ENCODE results near the gene CXCL14.

DNA sequence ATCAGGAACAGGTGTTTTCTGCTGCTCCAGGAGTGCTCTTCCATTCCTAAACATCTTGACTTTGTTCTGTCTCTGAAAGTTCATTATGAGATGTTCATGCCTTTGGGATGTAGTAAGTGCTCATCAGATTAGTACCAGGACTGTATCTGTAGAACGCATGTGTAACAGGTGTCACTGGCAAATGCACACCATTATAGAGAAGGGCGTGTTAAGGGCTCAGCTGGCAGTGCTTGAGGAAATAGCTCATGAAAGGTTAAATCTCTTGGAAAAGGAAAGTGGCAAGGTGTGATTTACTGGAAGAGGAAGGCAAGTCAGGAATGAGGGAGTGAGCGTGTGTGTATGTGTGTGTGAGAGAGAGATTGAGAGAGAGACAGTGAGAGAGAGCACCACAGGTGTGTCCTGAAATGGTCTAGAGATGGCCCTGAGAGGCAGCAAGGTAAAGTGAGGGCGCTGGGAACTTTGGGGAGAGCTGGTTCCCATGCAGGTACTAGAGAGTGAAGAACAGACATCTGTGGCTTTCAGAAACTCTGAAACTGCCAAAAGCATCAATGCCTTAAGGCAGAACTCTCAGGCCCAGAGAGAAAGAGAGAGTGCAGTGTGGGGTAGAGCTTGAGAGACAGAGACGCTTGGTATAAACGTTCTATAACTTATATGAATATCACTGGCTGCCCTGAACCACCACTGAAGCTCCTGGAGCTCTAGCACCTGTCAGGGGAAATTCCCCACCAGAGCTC, 13.7 kb upstream of the CXCL14 start:
- TF ChIP-seq, protein P1, sequence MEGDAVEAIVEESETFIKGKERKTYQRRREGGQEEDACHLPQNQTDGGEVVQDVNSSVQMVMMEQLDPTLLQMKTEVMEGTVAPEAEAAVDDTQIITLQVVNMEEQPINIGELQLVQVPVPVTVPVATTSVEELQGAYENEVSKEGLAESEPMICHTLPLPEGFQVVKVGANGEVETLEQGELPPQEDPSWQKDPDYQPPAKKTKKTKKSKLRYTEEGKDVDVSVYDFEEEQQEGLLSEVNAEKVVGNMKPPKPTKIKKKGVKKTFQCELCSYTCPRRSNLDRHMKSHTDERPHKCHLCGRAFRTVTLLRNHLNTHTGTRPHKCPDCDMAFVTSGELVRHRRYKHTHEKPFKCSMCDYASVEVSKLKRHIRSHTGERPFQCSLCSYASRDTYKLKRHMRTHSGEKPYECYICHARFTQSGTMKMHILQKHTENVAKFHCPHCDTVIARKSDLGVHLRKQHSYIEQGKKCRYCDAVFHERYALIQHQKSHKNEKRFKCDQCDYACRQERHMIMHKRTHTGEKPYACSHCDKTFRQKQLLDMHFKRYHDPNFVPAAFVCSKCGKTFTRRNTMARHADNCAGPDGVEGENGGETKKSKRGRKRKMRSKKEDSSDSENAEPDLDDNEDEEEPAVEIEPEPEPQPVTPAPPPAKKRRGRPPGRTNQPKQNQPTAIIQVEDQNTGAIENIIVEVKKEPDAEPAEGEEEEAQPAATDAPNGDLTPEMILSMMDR (IDR thresholded peaks at IDR 0.05) = no peak
- no peak for TF ChIP-seq POLR2A (IDR thresholded peaks at IDR 0.05)

All from adrenal gland (tissue), 5 donors.